Measurements from ENCODE around the gene NCK1. TPM values are rescaled to one million over a fixed set of nuclear protein-coding genes. Genes with fewer than 3 reads are reported as not detected.

Gene NCK1
- polyA plus RNA-seq, result 10 to 100 TPM; 23.3 to 37.0 TPM

- Histone ChIP-seq H3K9me3 (ENCODE audit: control insufficient read depth in 2 of 2, insufficient read depth in 1 of 2, low read depth in 1 of 2, low read length in 1 of 2) (no peaks in the 10 kb centered on the region), H3K27ac (ENCODE audit: low read depth in 2 of 2, low read length in 1 of 2) (peak within 1 kb of the TSS; percentile 83 to 97), H3K36me3 (ENCODE audit: control insufficient read depth in 2 of 2, insufficient read depth in 2 of 2, low read length in 1 of 2) (no peaks in the 10 kb centered on the region), H3K4me3 (ENCODE audit: low read depth in 1 of 2, low read length in 2 of 2) (peak within 1 kb of the TSS; percentile 79 to 98), H3K4me1 (ENCODE audit: control insufficient read depth in 2 of 2, insufficient read depth in 2 of 2, low read length in 1 of 2) (peaks cover 0 to 3% of the 10 kb centered on the region in 2 donors), H3K27me3 (ENCODE audit: control insufficient read depth in 1 of 2, insufficient read depth in 2 of 2, low read length in 2 of 2) (no peaks in the 10 kb centered on the region)
- WGBS, 2 donors, result 0 to 1% methylated on average over 57 to 67 of the region's 67 CpGs
Observed at GRCh38 chr3:136861890-136862616, at the start of gene NCK1. TSS of gene NCK1 (plus strand) at chr3:136862208. CDS start at chr3:136928002, 65,794 bp downstream.

DNA sequence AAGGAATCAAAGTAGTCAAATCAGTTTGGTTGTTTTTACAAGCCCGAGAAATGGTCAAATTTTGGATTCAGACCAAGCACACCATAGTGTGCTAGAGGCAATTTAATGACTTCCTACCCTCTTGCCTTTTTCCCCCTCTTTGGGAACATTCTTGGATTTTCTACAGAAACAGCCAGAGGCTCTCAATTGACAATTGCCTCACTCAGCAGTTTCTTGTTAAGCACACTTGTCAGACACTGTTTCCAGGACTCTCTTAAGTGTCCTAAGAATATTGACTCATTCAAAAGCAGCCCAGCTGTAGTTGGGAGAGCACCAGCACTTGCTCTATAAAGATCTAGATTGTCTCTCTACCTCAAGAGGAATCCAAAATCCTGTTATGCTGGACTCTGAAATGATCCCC is 44.6 kb upstream of the NCK1 start:
- Histone ChIP-seq H3K9me3 (ENCODE audit: control insufficient read depth in 2 of 2, insufficient read depth in 1 of 2, low read depth in 1 of 2, low read length in 1 of 2) (no peaks in the 10 kb centered on the region), H3K4me1 (ENCODE audit: control insufficient read depth in 2 of 2, insufficient read depth in 2 of 2, low read length in 1 of 2) (peaks cover 0 to 2% of the 10 kb centered on the region in 2 donors), H3K27me3 (ENCODE audit: control insufficient read depth in 1 of 2, insufficient read depth in 2 of 2, low read length in 2 of 2) (no peaks in the 10 kb centered on the region), H3K36me3 (ENCODE audit: control insufficient read depth in 2 of 2, insufficient read depth in 2 of 2, low read length in 1 of 2) (no peaks in the 10 kb centered on the region), H3K4me3 (ENCODE audit: low read depth in 1 of 2, low read length in 2 of 2) (no peak overlapping the region), H3K27ac (ENCODE audit: low read depth in 2 of 2, low read length in 1 of 2) (no peak overlapping the region)
- WGBS, 2 donors, result 26 to 66% methylated on average over 1 of the region's 1 CpG

GRCh38 chr3:136818191-136818768 is 43.7 kb upstream of the NCK1 start:
- no peaks in the 10 kb centered on the region for H3K27me3 ChIP-seq (ENCODE audit: control insufficient read depth in 1 of 2, insufficient read depth in 2 of 2, low read length in 2 of 2)
- peaks cover 0 to 2% of the 10 kb centered on the region in 2 donors for H3K4me1 ChIP-seq (ENCODE audit: control insufficient read depth in 2 of 2, insufficient read depth in 2 of 2, low read length in 1 of 2)
- no peaks in the 10 kb centered on the region for H3K9me3 ChIP-seq (ENCODE audit: control insufficient read depth in 2 of 2, insufficient read depth in 1 of 2, low read depth in 1 of 2, low read length in 1 of 2)
- peak overlapping the region; percentile 55 to 62 for H3K4me3 ChIP-seq (ENCODE audit: low read depth in 1 of 2, low read length in 2 of 2)
- 25 to 30% methylated on average over 8 of the region's 8 CpGs for WGBS, 2 donors
- peak overlapping the region; percentile 9 to 25 for H3K27ac ChIP-seq (ENCODE audit: low read depth in 2 of 2, low read length in 1 of 2)
- H3K36me3 ChIP-seq (ENCODE audit: control insufficient read depth in 2 of 2, insufficient read depth in 2 of 2, low read length in 1 of 2), result no peaks in the 10 kb centered on the region

DNA sequence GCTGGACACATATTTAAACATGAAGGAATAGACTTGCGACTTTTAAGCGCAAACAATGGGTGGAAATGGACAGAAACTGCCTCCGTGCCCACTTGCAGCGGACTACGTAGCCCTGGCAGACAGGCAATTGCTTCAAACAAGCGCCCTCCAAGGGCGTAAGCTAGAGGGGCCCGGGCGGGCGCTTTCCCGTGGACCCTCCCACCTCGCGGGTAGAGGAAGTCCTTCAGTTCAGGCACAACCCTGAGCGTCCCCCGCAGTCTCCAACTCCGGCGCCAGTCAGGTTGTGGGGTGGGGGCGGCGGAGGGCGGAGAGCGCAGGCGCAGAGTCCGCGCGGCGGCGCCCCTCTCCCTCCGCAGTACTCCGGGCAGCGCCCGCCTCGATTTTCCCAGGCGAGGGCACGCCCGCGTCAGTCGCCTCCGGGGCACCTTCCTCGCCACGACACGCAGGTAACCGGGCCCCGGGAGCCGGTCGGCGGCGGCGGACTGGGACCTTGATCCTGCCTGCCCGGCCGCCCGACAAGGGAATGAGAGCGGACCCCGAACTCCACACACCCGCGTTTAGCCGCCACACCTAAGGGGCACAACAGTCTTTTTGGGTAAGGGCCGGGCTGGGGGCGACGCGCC is 43.1 kb upstream of the NCK1 start, which contains the start of gene SLC35G2:
Gene SLC35G2, plus strand, starts transcription at position 358 of the 623 bp plus-strand sequence. CDS start 35,335 bp downstream, outside the sequence.
- Histone ChIP-seq H3K36me3 (ENCODE audit: control insufficient read depth in 2 of 2, insufficient read depth in 2 of 2, low read length in 1 of 2) (no peaks in the 10 kb centered on the region), H3K27ac (ENCODE audit: low read depth in 2 of 2, low read length in 1 of 2) (peak within 1 kb of the TSS; percentile 14 to 47), H3K27me3 (ENCODE audit: control insufficient read depth in 1 of 2, insufficient read depth in 2 of 2, low read length in 2 of 2) (no peaks in the 10 kb centered on the region), H3K9me3 (ENCODE audit: control insufficient read depth in 2 of 2, insufficient read depth in 1 of 2, low read depth in 1 of 2, low read length in 1 of 2) (no peaks in the 10 kb centered on the region), H3K4me3 (ENCODE audit: low read depth in 1 of 2, low read length in 2 of 2) (peak within 1 kb of the TSS; percentile 55 to 62), H3K4me1 (ENCODE audit: control insufficient read depth in 2 of 2, insufficient read depth in 2 of 2, low read length in 1 of 2) (peaks cover 0 to 2% of the 10 kb centered on the region in 2 donors)
- WGBS, 2 donors, result 1 to 2% methylated on average over 49 to 60 of the region's 60 CpGs

GRCh38 chr3:136819392-136819730 is 42.6 kb upstream of the NCK1 start:
- Histone ChIP-seq H3K4me1 (ENCODE audit: control insufficient read depth in 2 of 2, insufficient read depth in 2 of 2, low read length in 1 of 2) (peaks cover 0 to 2% of the 10 kb centered on the region in 2 donors), H3K27me3 (ENCODE audit: control insufficient read depth in 1 of 2, insufficient read depth in 2 of 2, low read length in 2 of 2) (no peaks in the 10 kb centered on the region), H3K4me3 (ENCODE audit: low read depth in 1 of 2, low read length in 2 of 2) (peak overlapping the region; percentile 55 to 62), H3K36me3 (ENCODE audit: control insufficient read depth in 2 of 2, insufficient read depth in 2 of 2, low read length in 1 of 2) (no peaks in the 10 kb centered on the region), H3K27ac (ENCODE audit: low read depth in 2 of 2, low read length in 1 of 2) (peak overlapping the region; percentile 14 to 47), H3K9me3 (ENCODE audit: control insufficient read depth in 2 of 2, insufficient read depth in 1 of 2, low read depth in 1 of 2, low read length in 1 of 2) (no peaks in the 10 kb centered on the region)
- 1% methylated on average over 20 to 21 of the region's 21 CpGs for WGBS, 2 donors

DNA sequence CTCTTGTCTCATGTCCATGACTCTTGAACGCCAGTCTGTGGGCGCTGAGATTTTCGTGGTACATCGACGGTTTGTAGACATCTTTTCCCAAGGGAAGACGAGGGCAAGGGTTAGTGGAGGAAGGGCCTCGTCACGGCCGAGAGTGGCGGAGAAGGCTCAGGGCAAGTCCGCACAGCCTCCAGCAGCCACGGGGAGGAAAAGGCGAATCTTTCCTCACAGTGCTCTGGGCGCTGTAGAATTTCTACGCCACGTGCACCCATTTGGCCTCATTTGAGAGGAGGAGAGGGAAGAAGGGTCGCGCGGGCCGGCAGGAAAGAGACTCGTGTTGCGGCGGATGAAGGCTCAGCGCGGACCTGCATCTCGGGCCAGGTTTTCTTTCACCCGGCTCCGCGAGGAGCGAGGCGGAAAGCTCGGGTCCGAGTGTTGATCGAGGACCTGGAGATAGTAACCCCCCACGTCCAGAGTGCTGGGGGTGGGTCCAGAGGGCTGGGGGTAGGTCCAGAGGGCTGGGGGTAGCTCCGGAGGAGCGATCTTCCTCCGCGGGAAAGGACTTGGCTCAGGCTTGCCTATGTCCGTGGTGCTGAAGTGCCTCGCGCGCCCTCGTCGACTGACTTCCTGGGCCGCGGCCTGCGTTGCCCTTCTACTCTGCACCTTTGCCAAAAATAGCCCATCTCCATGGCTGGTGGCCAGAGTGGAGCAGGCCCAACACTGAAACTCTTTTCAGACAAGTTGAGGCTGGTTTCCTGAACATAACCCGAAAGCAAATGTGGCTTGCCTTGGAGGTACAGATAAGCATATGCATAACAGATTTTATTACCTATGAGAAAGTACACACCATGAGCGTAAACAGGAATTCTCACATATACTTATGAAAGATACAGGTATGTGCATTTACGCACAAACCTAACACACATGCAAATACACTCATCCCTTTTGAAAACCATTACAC is 42.0 kb upstream of the NCK1 start:
- Histone ChIP-seq H3K9me3 (ENCODE audit: control insufficient read depth in 2 of 2, insufficient read depth in 1 of 2, low read depth in 1 of 2, low read length in 1 of 2) (no peaks in the 10 kb centered on the region), H3K4me1 (ENCODE audit: control insufficient read depth in 2 of 2, insufficient read depth in 2 of 2, low read length in 1 of 2) (peaks cover 0 to 2% of the 10 kb centered on the region in 2 donors), H3K27me3 (ENCODE audit: control insufficient read depth in 1 of 2, insufficient read depth in 2 of 2, low read length in 2 of 2) (no peaks in the 10 kb centered on the region), H3K4me3 (ENCODE audit: low read depth in 1 of 2, low read length in 2 of 2) (peak overlapping the region; percentile 55 to 62), H3K36me3 (ENCODE audit: control insufficient read depth in 2 of 2, insufficient read depth in 2 of 2, low read length in 1 of 2) (no peaks in the 10 kb centered on the region), H3K27ac (ENCODE audit: low read depth in 2 of 2, low read length in 1 of 2) (peak overlapping the region in 1 of 2 donors; percentile 34)
- WGBS, 2 donors, result 4 to 8% methylated on average over 51 of the region's 51 CpGs

DNA sequence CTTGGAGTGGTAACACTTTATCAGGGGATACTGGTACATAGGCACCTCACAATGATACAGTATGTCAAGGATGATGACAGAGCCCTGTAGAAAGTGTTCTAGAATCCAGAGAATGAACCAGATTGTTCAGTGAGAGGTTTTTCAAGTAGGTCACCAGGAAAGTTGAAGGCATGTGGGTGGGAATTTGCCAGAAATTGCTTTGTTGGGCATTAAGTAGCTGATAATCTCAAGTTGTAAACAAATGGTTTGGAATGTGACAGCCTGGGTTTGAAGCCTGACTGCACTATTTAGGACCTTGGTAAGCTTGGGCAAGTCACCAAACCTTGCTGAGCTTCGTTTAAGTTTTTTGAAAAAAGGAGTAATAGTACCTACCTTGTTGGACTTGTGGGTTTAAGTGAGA is 30.5 kb upstream of the NCK1 start:
- no peaks in the 10 kb centered on the region for H3K9me3 ChIP-seq (ENCODE audit: control insufficient read depth in 2 of 2, insufficient read depth in 1 of 2, low read depth in 1 of 2, low read length in 1 of 2)
- H3K36me3 ChIP-seq (ENCODE audit: control insufficient read depth in 2 of 2, insufficient read depth in 2 of 2, low read length in 1 of 2), result no peaks in the 10 kb centered on the region
- no peak overlapping the region for H3K27ac ChIP-seq (ENCODE audit: low read depth in 2 of 2, low read length in 1 of 2)
- H3K4me3 ChIP-seq (ENCODE audit: low read depth in 1 of 2, low read length in 2 of 2), result no peak overlapping the region
- WGBS, 2 donors, result 52 to 69% methylated on average over 1 of the region's 1 CpG
- no peaks in the 10 kb centered on the region for H3K4me1 ChIP-seq (ENCODE audit: control insufficient read depth in 2 of 2, insufficient read depth in 2 of 2, low read length in 1 of 2)
- no peaks in the 10 kb centered on the region for H3K27me3 ChIP-seq (ENCODE audit: control insufficient read depth in 1 of 2, insufficient read depth in 2 of 2, low read length in 2 of 2)

GRCh38 chr3:136835089-136835812 is 26.8 kb upstream of the NCK1 start:
- Histone ChIP-seq H3K27ac (ENCODE audit: low read depth in 2 of 2, low read length in 1 of 2) (no peak overlapping the region), H3K36me3 (ENCODE audit: control insufficient read depth in 2 of 2, insufficient read depth in 2 of 2, low read length in 1 of 2) (no peaks in the 10 kb centered on the region), H3K9me3 (ENCODE audit: control insufficient read depth in 2 of 2, insufficient read depth in 1 of 2, low read depth in 1 of 2, low read length in 1 of 2) (no peaks in the 10 kb centered on the region), H3K4me3 (ENCODE audit: low read depth in 1 of 2, low read length in 2 of 2) (no peak overlapping the region), H3K27me3 (ENCODE audit: control insufficient read depth in 1 of 2, insufficient read depth in 2 of 2, low read length in 2 of 2) (no peaks in the 10 kb centered on the region), H3K4me1 (ENCODE audit: control insufficient read depth in 2 of 2, insufficient read depth in 2 of 2, low read length in 1 of 2) (peaks cover 0 to 4% of the 10 kb centered on the region in 2 donors)
- 84 to 90% methylated on average over 1 of the region's 1 CpG for WGBS, 2 donors
